Measurements from ENCODE around the gene DNAH11.
"Not testable (repeated sequence)": the region's sequence is repeated elsewhere in the genome, so short reads cannot be mapped to it uniquely, and the experiment has no call there.

The DNAH11 gene

GRCh38 chr7:21916629-21917028 lies 373.8 kb downstream of the DNAH11 start:
- H3K36me3 Mint-ChIP-seq (ENCODE audit: low read depth) = peaks cover 19% of the 10 kb centered on the region
- no peaks in the 10 kb centered on the region for H3K27me3 Mint-ChIP-seq
- H3K9me3 Mint-ChIP-seq = no peaks in the 10 kb centered on the region
- no peak overlapping the region for H3K4me3 Mint-ChIP-seq
- intact Hi-C loops (cut with micrococcal nuclease) = no loop called here
- H3K27ac Mint-ChIP-seq = no peak overlapping the region
- H3K4me1 Mint-ChIP-seq (ENCODE audit: low read depth) = peaks cover 18% of the 10 kb centered on the region

- peaks cover 15% of the 10 kb centered on the region for H3K4me1 Mint-ChIP-seq (ENCODE audit: low read depth)
- intact Hi-C loops (cut with micrococcal nuclease) = no loop called here
- H3K9me3 Mint-ChIP-seq = no peaks in the 10 kb centered on the region
- H3K27me3 Mint-ChIP-seq = no peaks in the 10 kb centered on the region
- no peak overlapping the region for H3K27ac Mint-ChIP-seq
- H3K36me3 Mint-ChIP-seq (ENCODE audit: low read depth) = peaks cover 16% of the 10 kb centered on the region
- no peak overlapping the region for H3K4me3 Mint-ChIP-seq
Observed at GRCh38 chr7:21918216-21918615, 375.4 kb downstream of the DNAH11 start.

GRCh38 chr7:21920936-21921335 lies 378.1 kb downstream of the DNAH11 start:
- intact Hi-C loops (cut with micrococcal nuclease) = no loop called here

GRCh38 chr7:21922605-21923004 lies 379.8 kb downstream of the DNAH11 start:
- no peak overlapping the region for H3K4me3 Mint-ChIP-seq
- intact Hi-C loops (cut with micrococcal nuclease) = no loop called here
- no peaks in the 10 kb centered on the region for H3K27me3 Mint-ChIP-seq
- H3K4me1 Mint-ChIP-seq (ENCODE audit: low read depth) = peaks cover 14% of the 10 kb centered on the region
- no peak overlapping the region for H3K27ac Mint-ChIP-seq
- H3K9me3 Mint-ChIP-seq = no peaks in the 10 kb centered on the region
- H3K36me3 Mint-ChIP-seq (ENCODE audit: low read depth) = no peaks in the 10 kb centered on the region

More at GRCh38 chr7:21920936-21921335, 378.1 kb downstream of the DNAH11 start:
- H3K27ac Mint-ChIP-seq = no peak overlapping the region
- no peaks in the 10 kb centered on the region for H3K9me3 Mint-ChIP-seq
- H3K4me3 Mint-ChIP-seq = no peak overlapping the region
- H3K27me3 Mint-ChIP-seq = no peaks in the 10 kb centered on the region
- peaks cover 14% of the 10 kb centered on the region for H3K4me1 Mint-ChIP-seq (ENCODE audit: low read depth)
- H3K36me3 Mint-ChIP-seq (ENCODE audit: low read depth) = peaks cover 3% of the 10 kb centered on the region

- intact Hi-C loops (cut with micrococcal nuclease) = no loop called here
- Mint-ChIP-seq H3K27ac (no peak overlapping the region), H3K4me3 (no peak overlapping the region), H3K4me1 (ENCODE audit: low read depth) (peaks cover 14% of the 10 kb centered on the region), H3K9me3 (no peaks in the 10 kb centered on the region), H3K27me3 (no peaks in the 10 kb centered on the region), H3K36me3 (ENCODE audit: low read depth) (no peaks in the 10 kb centered on the region)
Observed at GRCh38 chr7:21923658-21924057, 380.8 kb downstream of the DNAH11 start.

- no peaks in the 10 kb centered on the region for H3K36me3 Mint-ChIP-seq (ENCODE audit: low read depth)
Observed at GRCh38 chr7:21926448-21926847, 383.6 kb downstream of the DNAH11 start.

GRCh38 chr7:21927693-21928092 lies 384.9 kb downstream of the DNAH11 start:
- Mint-ChIP-seq H3K9me3 (peaks cover 12% of the 10 kb centered on the region), H3K36me3 (ENCODE audit: low read depth) (no peaks in the 10 kb centered on the region), H3K27me3 (no peaks in the 10 kb centered on the region), H3K27ac (no peak overlapping the region), H3K4me3 (no peak overlapping the region), H3K4me1 (ENCODE audit: low read depth) (peaks cover 6% of the 10 kb centered on the region)
- intact Hi-C loops (cut with micrococcal nuclease) = loop anchor here (5.0 kb wide), 1 partner anchor 65 kb away; no protein-coding TSS in a partner anchor

More at GRCh38 chr7:21926448-21926847, 383.6 kb downstream of the DNAH11 start:
- intact Hi-C loops (cut with micrococcal nuclease) = loop anchor here (5.0 kb wide), 1 partner anchor 66 kb away; no protein-coding TSS in a partner anchor
- Mint-ChIP-seq H3K27me3 (no peaks in the 10 kb centered on the region), H3K4me1 (ENCODE audit: low read depth) (peaks cover 6% of the 10 kb centered on the region), H3K9me3 (peaks cover 12% of the 10 kb centered on the region), H3K4me3 (no peak overlapping the region), H3K27ac (no peak overlapping the region)

- H3K4me3 Mint-ChIP-seq; H3K27ac Mint-ChIP-seq; H3K27me3 Mint-ChIP-seq; intact Hi-C loops (cut with micrococcal nuclease): not testable (repeated sequence)
- Mint-ChIP-seq H3K9me3 (peaks cover 12% of the 10 kb centered on the region), H3K36me3 (ENCODE audit: low read depth) (peaks cover 13% of the 10 kb centered on the region), H3K4me1 (ENCODE audit: low read depth) (peaks cover 16% of the 10 kb centered on the region)
Observed at GRCh38 chr7:21933293-21933692, 390.5 kb downstream of the DNAH11 start.

GRCh38 chr7:21934808-21935207 lies 392.0 kb downstream of the DNAH11 start:
- intact Hi-C loops (cut with micrococcal nuclease) = no loop called here
- peaks cover 7% of the 10 kb centered on the region for H3K9me3 Mint-ChIP-seq
- no peak overlapping the region for H3K27ac Mint-ChIP-seq
- H3K4me3 Mint-ChIP-seq = no peak overlapping the region
- H3K36me3 Mint-ChIP-seq (ENCODE audit: low read depth) = peaks cover 13% of the 10 kb centered on the region
- H3K27me3 Mint-ChIP-seq = no peaks in the 10 kb centered on the region
- peaks cover 27% of the 10 kb centered on the region for H3K4me1 Mint-ChIP-seq (ENCODE audit: low read depth)

GRCh38 chr7:21938463-21938862 lies 395.6 kb downstream of the DNAH11 start:
- intact Hi-C loops (cut with micrococcal nuclease) = no loop called here
- H3K4me3 Mint-ChIP-seq = no peak overlapping the region
- no peaks in the 10 kb centered on the region for H3K27me3 Mint-ChIP-seq
- H3K27ac Mint-ChIP-seq = no peak overlapping the region
- H3K9me3 Mint-ChIP-seq = no peaks in the 10 kb centered on the region
- peaks cover 9% of the 10 kb centered on the region for H3K36me3 Mint-ChIP-seq (ENCODE audit: low read depth)
- H3K4me1 Mint-ChIP-seq (ENCODE audit: low read depth) = peaks cover 55% of the 10 kb centered on the region

GRCh38 chr7:21939136-21939857 lies 396.5 kb downstream of the DNAH11 start:
- intact Hi-C loops (cut with micrococcal nuclease) = no loop called here
- H3K4me1 Mint-ChIP-seq (ENCODE audit: low read depth) = peaks cover 52% of the 10 kb centered on the region
- H3K36me3 Mint-ChIP-seq (ENCODE audit: low read depth) = peaks cover 7% of the 10 kb centered on the region
- H3K4me3 Mint-ChIP-seq = no peak overlapping the region
- no peak overlapping the region for H3K27ac Mint-ChIP-seq
- H3K9me3 Mint-ChIP-seq = no peaks in the 10 kb centered on the region
- H3K27me3 Mint-ChIP-seq = no peaks in the 10 kb centered on the region

GRCh38 chr7:21939858-21940372 lies 397.1 kb downstream of the DNAH11 start:
- Mint-ChIP-seq H3K9me3 (no peaks in the 10 kb centered on the region), H3K27me3 (no peaks in the 10 kb centered on the region), H3K36me3 (ENCODE audit: low read depth) (peaks cover 7% of the 10 kb centered on the region), H3K4me3 (no peak overlapping the region), H3K27ac (no peak overlapping the region), H3K4me1 (ENCODE audit: low read depth) (peaks cover 51% of the 10 kb centered on the region)
- intact Hi-C loops (cut with micrococcal nuclease) = loop anchor here (10.0 kb wide), 1 partner anchor 45 kb away; no protein-coding TSS in a partner anchor

GRCh38 chr7:21941611-21942141 lies 398.8 kb downstream of the DNAH11 start:
- intact Hi-C loops (cut with micrococcal nuclease) = loop anchor here (10.0 kb wide), 1 partner anchor 47 kb away; no protein-coding TSS in a partner anchor
- Mint-ChIP-seq H3K9me3 (no peaks in the 10 kb centered on the region), H3K27ac (no peak overlapping the region)

GRCh38 chr7:21942955-21943354 lies 400.1 kb downstream of the DNAH11 start:
- no peaks in the 10 kb centered on the region for H3K9me3 Mint-ChIP-seq
- H3K4me1 Mint-ChIP-seq (ENCODE audit: low read depth) = peaks cover 65% of the 10 kb centered on the region
- H3K4me3 Mint-ChIP-seq = no peak overlapping the region
- H3K27me3 Mint-ChIP-seq = no peaks in the 10 kb centered on the region
- intact Hi-C loops (cut with micrococcal nuclease) = loop anchor here (10.0 kb wide), 1 partner anchor 48 kb away; no protein-coding TSS in a partner anchor
- no peak overlapping the region for H3K27ac Mint-ChIP-seq
- H3K36me3 Mint-ChIP-seq (ENCODE audit: low read depth) = peaks cover 6% of the 10 kb centered on the region

More at GRCh38 chr7:21941611-21942141, 398.8 kb downstream of the DNAH11 start:
- no peaks in the 10 kb centered on the region for H3K27me3 Mint-ChIP-seq
- H3K4me3 Mint-ChIP-seq = no peak overlapping the region
- H3K4me1 Mint-ChIP-seq (ENCODE audit: low read depth) = peaks cover 53% of the 10 kb centered on the region
- peaks cover 13% of the 10 kb centered on the region for H3K36me3 Mint-ChIP-seq (ENCODE audit: low read depth)
